ENCODE results near the gene DMAC1. TPM values are rescaled to one million over a fixed set of nuclear protein-coding genes. Genes with fewer than 3 reads are reported as not detected.

DMAC1 gene
- total and polyA plus RNA-seq, 12 donors: 22.1 to 172 (median 149) TPM

DNA sequence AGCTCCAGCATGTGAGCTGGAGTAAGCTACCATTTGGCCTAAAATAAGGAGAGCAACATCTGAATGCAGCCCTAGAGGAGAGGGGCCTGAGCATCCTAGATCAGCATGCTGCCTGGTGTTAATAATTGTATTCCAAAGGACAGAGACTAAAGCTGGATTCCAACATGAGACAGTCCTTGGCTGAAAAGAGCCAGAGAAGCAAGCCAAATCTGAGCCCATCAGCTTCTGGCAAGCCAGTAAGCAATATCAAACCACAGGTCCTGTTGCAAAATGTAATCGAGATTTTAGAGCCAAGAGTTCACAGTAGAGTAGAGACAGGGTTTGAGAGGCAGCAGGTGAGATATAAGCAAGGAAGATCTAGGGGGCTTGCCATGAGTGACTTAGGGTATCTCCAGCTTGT, 42.3 kb upstream of the DMAC1 start:
- TF ChIP-seq, protein P1, sequence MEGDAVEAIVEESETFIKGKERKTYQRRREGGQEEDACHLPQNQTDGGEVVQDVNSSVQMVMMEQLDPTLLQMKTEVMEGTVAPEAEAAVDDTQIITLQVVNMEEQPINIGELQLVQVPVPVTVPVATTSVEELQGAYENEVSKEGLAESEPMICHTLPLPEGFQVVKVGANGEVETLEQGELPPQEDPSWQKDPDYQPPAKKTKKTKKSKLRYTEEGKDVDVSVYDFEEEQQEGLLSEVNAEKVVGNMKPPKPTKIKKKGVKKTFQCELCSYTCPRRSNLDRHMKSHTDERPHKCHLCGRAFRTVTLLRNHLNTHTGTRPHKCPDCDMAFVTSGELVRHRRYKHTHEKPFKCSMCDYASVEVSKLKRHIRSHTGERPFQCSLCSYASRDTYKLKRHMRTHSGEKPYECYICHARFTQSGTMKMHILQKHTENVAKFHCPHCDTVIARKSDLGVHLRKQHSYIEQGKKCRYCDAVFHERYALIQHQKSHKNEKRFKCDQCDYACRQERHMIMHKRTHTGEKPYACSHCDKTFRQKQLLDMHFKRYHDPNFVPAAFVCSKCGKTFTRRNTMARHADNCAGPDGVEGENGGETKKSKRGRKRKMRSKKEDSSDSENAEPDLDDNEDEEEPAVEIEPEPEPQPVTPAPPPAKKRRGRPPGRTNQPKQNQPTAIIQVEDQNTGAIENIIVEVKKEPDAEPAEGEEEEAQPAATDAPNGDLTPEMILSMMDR (IDR thresholded peaks at IDR 0.05): no peak
- ATAC-seq (no peak), DNase-seq (no peak)
- Histone ChIP-seq H3K4me1 (no peaks in the 10 kb centered on the region), H3K4me3 (no peak overlapping the region), H3K36me3 (no peaks in the 10 kb centered on the region), H3K27me3 (no peaks in the 10 kb centered on the region), H3K27ac (no peak overlapping the region), H3K9me3 (no peaks in the 10 kb centered on the region)
- 56 to 81% methylated on average over 1 of the region's 1 CpG for WGBS, 2 donors
- intact Hi-C loops (cut with DNase I): no loop called here

DNA sequence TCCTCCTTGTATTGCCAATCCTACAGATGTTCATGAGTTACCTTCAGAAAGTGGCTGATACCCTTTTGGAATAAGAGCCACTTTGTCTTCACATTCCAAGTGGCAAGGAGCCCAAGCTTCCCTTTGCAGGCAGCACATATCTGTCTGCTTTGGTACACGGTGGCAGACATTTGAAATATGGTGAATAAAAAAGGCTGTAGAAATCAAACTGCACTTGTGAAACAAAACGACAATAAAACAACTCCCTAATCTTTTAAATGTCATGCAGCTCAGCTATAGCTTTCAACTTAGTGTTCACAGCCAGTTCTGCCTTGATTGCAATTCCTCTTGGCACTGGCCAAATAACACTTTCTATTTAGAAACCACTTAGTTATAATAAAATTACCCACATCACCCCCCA, 35.0 kb upstream of the DMAC1 start:
- TF ChIP-seq, protein P1 (IDR thresholded peaks at IDR 0.05): no peak
- Histone ChIP-seq H3K4me1 (peaks cover 0 to 5% (median 0%) of the 10 kb centered on the region in 9 donors), H3K4me3 (no peak overlapping the region), H3K36me3 (no peaks in the 10 kb centered on the region), H3K27ac (no peak overlapping the region), H3K9me3 (peaks cover 0 to 7% (median 0%) of the 10 kb centered on the region in 11 donors), H3K27me3 (no peaks in the 10 kb centered on the region)
- no peak for DNase-seq
- intact Hi-C loops (cut with DNase I): loop anchor here in 1 of 10 donors (5.0 kb wide), 1 partner anchor 233 kb away; no protein-coding TSS in a partner anchor
- no peak for ATAC-seq
- WGBS, 2 donors: 35 to 36% methylated on average over 2 of the region's 2 CpGs

DNA sequence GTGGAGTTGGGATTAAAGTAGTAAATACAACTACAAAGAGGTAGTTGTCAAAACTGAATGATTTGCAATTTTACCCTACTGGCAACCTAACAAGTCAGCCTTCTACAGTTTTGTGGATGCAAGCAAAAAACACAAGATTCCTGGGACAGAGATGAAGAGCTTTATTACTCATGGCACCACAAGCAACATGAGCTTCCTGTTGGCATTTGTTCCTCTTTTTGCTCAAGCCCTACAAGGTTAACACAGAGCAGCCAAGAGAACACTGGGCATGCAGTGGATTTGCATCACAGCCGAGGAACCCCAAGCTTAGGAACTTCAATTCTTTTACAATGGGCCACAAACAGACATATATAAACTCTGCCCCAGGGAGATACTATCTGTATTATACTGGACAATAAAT, 28.8 kb upstream of the DMAC1 start:
- Histone ChIP-seq H3K4me1 (no peaks in the 10 kb centered on the region), H3K27me3 (no peaks in the 10 kb centered on the region), H3K27ac (peak overlapping the region in 1 of 10 donors; percentile 56), H3K4me3 (no peak overlapping the region), H3K36me3 (no peaks in the 10 kb centered on the region), H3K9me3 (peaks cover 0 to 7% (median 0%) of the 10 kb centered on the region in 11 donors)
- TF ChIP-seq, protein P1 (IDR thresholded peaks at IDR 0.05): no peak
- ATAC-seq (peak in 2 of 8 donors; percentile 44 to 61), DNase-seq (no peak)
- intact Hi-C loops (cut with DNase I): no loop called here
- 84 to 97% methylated on average over 1 of the region's 1 CpG for WGBS, 2 donors

DNA sequence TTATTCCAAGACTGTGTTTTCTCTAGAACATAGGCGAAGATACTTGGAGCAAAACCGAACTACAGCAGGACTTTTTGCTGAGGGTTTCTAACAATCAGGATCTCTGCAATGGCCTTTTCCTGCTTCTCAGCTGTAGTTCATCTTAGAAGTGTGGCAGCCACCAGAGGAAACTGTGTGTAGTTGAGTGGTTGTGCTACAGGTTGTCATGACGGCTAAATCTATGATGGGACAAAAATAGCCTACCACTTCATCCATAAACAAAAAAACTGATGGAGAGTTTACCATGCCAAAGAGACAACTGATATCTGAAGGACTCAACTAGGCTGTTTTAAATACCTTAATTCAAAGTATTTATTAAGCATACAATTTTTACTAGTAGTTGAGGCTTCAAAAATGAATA, 28.2 kb upstream of the DMAC1 start:
- 50 to 73% methylated on average over 3 of the region's 3 CpGs for WGBS, 2 donors
- intact Hi-C loops (cut with DNase I): no loop called here
- Histone ChIP-seq H3K36me3 (no peaks in the 10 kb centered on the region), H3K27me3 (no peaks in the 10 kb centered on the region), H3K27ac (peak overlapping the region in 1 of 10 donors; percentile 56), H3K4me1 (no peaks in the 10 kb centered on the region), H3K4me3 (no peak overlapping the region), H3K9me3 (peaks cover 0 to 7% (median 0%) of the 10 kb centered on the region in 11 donors)
- TF ChIP-seq, protein P1 (IDR thresholded peaks at IDR 0.05): no peak
- peak in 6 of 8 donors; percentile 42 to 86 (median 64) for ATAC-seq
- DNase-seq: no peak
